Pulmonary artery endothelial cell (primary cell): ENCODE results near the gene PIK3R6. TPM values are rescaled to one million over a fixed set of nuclear protein-coding genes. Genes with fewer than 3 reads are reported as not detected.

Experiments
- DNase-seq: peaks from one replicate; pipeline ENCODE4 v3.0.0-alpha.2; 2011; ENCODE audit warnings: low read depth, low spot score
- total RNA-seq: library from RNA; depleted of rRNA; stranded (reverse); fragments of >200 nt; gene quantifications from 2 replicates; pipeline ENCODE4 v1.2.3, GENCODE V29; 2014

PIK3R6 gene
- not detected in 2 replicates for total RNA-seq

- no peak for DNase-seq
Observed at GRCh38 chr17:8867361-8867981, at the start of gene PIK3R6. TSS of gene PIK3R6 (minus strand) at chr17:8867674. CDS start at chr17:8849794, 17,880 bp downstream.

GRCh38 chr17:8916466-8916865, 49.0 kb upstream of the PIK3R6 start:
- DNase-seq = no peak

GRCh38 chr17:8914554-8914953, 47.1 kb upstream of the PIK3R6 start:
- DNase-seq = no peak

- DNase-seq = no peak
Observed at GRCh38 chr17:8913879-8914278, 46.4 kb upstream of the PIK3R6 start.

- DNase-seq = no peak
Observed at GRCh38 chr17:8913091-8913490, 45.6 kb upstream of the PIK3R6 start.

GRCh38 chr17:8912084-8912981, 44.9 kb upstream of the PIK3R6 start:
- no peak for DNase-seq

- no peak for DNase-seq
Observed at GRCh38 chr17:8910969-8911604, 43.6 kb upstream of the PIK3R6 start.

GRCh38 chr17:8909586-8910270, 42.3 kb upstream of the PIK3R6 start:
- no peak for DNase-seq

GRCh38 chr17:8905331-8905730, 37.9 kb upstream of the PIK3R6 start:
- no peak for DNase-seq

GRCh38 chr17:8904686-8905085, 37.2 kb upstream of the PIK3R6 start:
- DNase-seq = no peak

- no peak for DNase-seq
Observed at GRCh38 chr17:8904201-8904600, 36.7 kb upstream of the PIK3R6 start.

- DNase-seq = no peak
Observed at GRCh38 chr17:8900626-8901585, 33.4 kb upstream of the PIK3R6 start.

GRCh38 chr17:8900207-8900606, 32.7 kb upstream of the PIK3R6 start:
- no peak for DNase-seq

GRCh38 chr17:8898636-8899035, 31.2 kb upstream of the PIK3R6 start:
- no peak for DNase-seq

- no peak for DNase-seq
Observed at GRCh38 chr17:8898126-8898525, 30.7 kb upstream of the PIK3R6 start.

- DNase-seq = no peak
Observed at GRCh38 chr17:8896641-8897635, 29.5 kb upstream of the PIK3R6 start.

GRCh38 chr17:8896087-8896486, 28.6 kb upstream of the PIK3R6 start:
- no peak for DNase-seq

- peak; percentile 19 for DNase-seq
Observed at GRCh38 chr17:8894673-8895578, 27.5 kb upstream of the PIK3R6 start.
